H9 (cell line): ENCODE data around the gene C10orf120. TPM values are rescaled to one million over a fixed set of nuclear protein-coding genes. Genes with fewer than 3 reads are reported as not detected.

Experiments
- DNase-seq: peaks from one replicate; pipeline ENCODE4 v3.0.0-alpha.2; 2017
- H2AFZ ChIP-seq: one replicate; pipeline ENCODE4 v1.6.1; 2013; ENCODE audit warnings: mild to moderate bottlenecking, low read length, control low read depth, moderate library complexity
- H2AK5ac ChIP-seq: 2 replicates; pipeline ENCODE4 v1.6.1; 2013; ENCODE audit warnings: low read length, control low read depth, mixed read lengths; ENCODE audit not compliant: insufficient read length
- H2BK120ac ChIP-seq: one replicate; pipeline ENCODE4 v1.6.1; 2013; ENCODE audit warnings: low read depth, mild to moderate bottlenecking, low read length, control low read depth, inconsistent platforms; ENCODE audit not compliant: poor library complexity, severe bottlenecking
- H2BK12ac ChIP-seq: 2 replicates; pipeline ENCODE4 v1.6.1; 2013; ENCODE audit warnings: low read length, control low read depth, mixed read lengths, low read depth; ENCODE audit not compliant: insufficient read length
- H2BK15ac ChIP-seq: 2 replicates; pipeline ENCODE4 v1.6.1; 2013; ENCODE audit warnings: low read depth, low read length, control low read depth
- H2BK20ac ChIP-seq: one replicate; pipeline ENCODE4 v1.6.1; 2013; ENCODE audit warnings: low read depth, mild to moderate bottlenecking, low read length, control low read depth, inconsistent platforms; ENCODE audit not compliant: poor library complexity, severe bottlenecking
- H2BK5ac ChIP-seq: 2 replicates; pipeline ENCODE4 v1.6.1; 2013; ENCODE audit warnings: low read length, control low read depth, mixed read lengths; ENCODE audit not compliant: insufficient read length
- H3K14ac ChIP-seq: 2 replicates; pipeline ENCODE4 v1.6.1; 2013; ENCODE audit warnings: low read length, control low read depth; ENCODE audit not compliant: insufficient read depth
- H3K18ac ChIP-seq: 2 replicates; pipeline ENCODE4 v1.6.1; 2013; ENCODE audit warnings: low read depth, mild to moderate bottlenecking, mixed read lengths, low read length, control low read depth; ENCODE audit not compliant: insufficient read length
- H3K23ac ChIP-seq: 2 replicates; pipeline ENCODE4 v1.6.1; 2013; ENCODE audit warnings: low read length, control low read depth, mixed read lengths, low read depth; ENCODE audit not compliant: insufficient read length
- H3K23me2 ChIP-seq: 2 replicates; pipeline ENCODE4 v1.6.1; 2013; ENCODE audit warnings: low read depth, mild to moderate bottlenecking, mixed read lengths, low read length, control low read depth; ENCODE audit not compliant: insufficient read length, poor library complexity, severe bottlenecking
- H3K27ac ChIP-seq: 2 replicates; pipeline ENCODE4 v1.5.1; 2013; ENCODE audit warnings: low read length, control low read depth, mixed read lengths, low read depth; ENCODE audit not compliant: insufficient read length
- H3K27me3 ChIP-seq: 2 replicates; pipeline ENCODE4 v1.6.1; 2013; ENCODE audit warnings: low read length, control low read depth, inconsistent platforms; ENCODE audit not compliant: insufficient read depth
- H3K4ac ChIP-seq: 2 replicates; pipeline ENCODE4 v1.6.1; 2013; ENCODE audit warnings: low read depth, mild to moderate bottlenecking, control low read depth, inconsistent platforms, low read length, moderate library complexity
- H3K4me1 ChIP-seq: 2 replicates; pipeline ENCODE4 v1.6.1; 2013; ENCODE audit warnings: low read length, control low read depth, inconsistent platforms; ENCODE audit not compliant: insufficient read depth
- H3K4me2 ChIP-seq: 2 replicates; pipeline ENCODE4 v1.6.1; 2013; ENCODE audit warnings: low read length, control low read depth, mixed read lengths; ENCODE audit not compliant: insufficient read length, insufficient read depth
- H3K56ac ChIP-seq: 2 replicates; pipeline ENCODE4 v1.6.1; 2013; ENCODE audit warnings: low read depth, mild to moderate bottlenecking, mixed read lengths, low read length, control low read depth; ENCODE audit not compliant: insufficient read length
- H3K79me1 ChIP-seq: 2 replicates; pipeline ENCODE4 v1.6.1; 2013; ENCODE audit warnings: low read depth, mild to moderate bottlenecking, moderate library complexity, low read length, control low read depth, inconsistent platforms; ENCODE audit not compliant: insufficient read depth, poor library complexity, severe bottlenecking
- H3K79me2 ChIP-seq: 2 replicates; pipeline ENCODE4 v1.6.1; 2013; ENCODE audit warnings: low read length, control low read depth, inconsistent platforms; ENCODE audit not compliant: insufficient read depth
- H3K9ac ChIP-seq: 2 replicates; pipeline ENCODE4 v1.6.1; 2013; ENCODE audit warnings: low read length, control low read depth, mixed read lengths; ENCODE audit not compliant: insufficient read length; ENCODE audit errors: extremely low read depth
- H3K9me3 ChIP-seq: one replicate; pipeline ENCODE4 v1.6.1; 2013; ENCODE audit warnings: low read depth, low read length, inconsistent platforms; ENCODE audit not compliant: control insufficient read depth
- H3T11ph ChIP-seq: one replicate; pipeline ENCODE4 v1.6.1; 2013; ENCODE audit warnings: mild to moderate bottlenecking, low read length, control low read depth, inconsistent platforms
- H4K20me1 ChIP-seq: one replicate; pipeline ENCODE4 v1.6.1; 2013; ENCODE audit not compliant: control insufficient read depth, insufficient read length, insufficient read depth
- H4K5ac ChIP-seq: 2 replicates; pipeline ENCODE4 v1.6.1; 2013; ENCODE audit warnings: low read depth, mild to moderate bottlenecking, mixed read lengths, low read length, control low read depth; ENCODE audit not compliant: insufficient read length
- H4K8ac ChIP-seq: replicated peaks from 2 replicates; pipeline ENCODE4 v1.6.1; 2013; ENCODE audit warnings: low read length, control low read depth, mixed read lengths, low read depth; ENCODE audit not compliant: insufficient read length
- H4K91ac ChIP-seq: 2 replicates; pipeline ENCODE4 v1.6.1; 2013; ENCODE audit warnings: low read depth, mild to moderate bottlenecking, moderate library complexity, mixed read lengths, low read length, control low read depth; ENCODE audit not compliant: insufficient read length
- H3K27ac Mint-ChIP-seq, 3 experiments: 2 replicates in 2 of 3; 3 replicates in 1 of 3; pipeline ENCODE4 v1.8.0; 2020 to 2021; ENCODE audit warnings: mixed read lengths in 3 of 3, mild to moderate bottlenecking in 1 of 3, moderate library complexity in 1 of 3
- H3K27me3 Mint-ChIP-seq: 2 replicates; pipeline ENCODE4 v1.8.0; 2021; ENCODE audit warnings: low read depth, mild to moderate bottlenecking, moderate library complexity, mixed read lengths
- H3K36me3 Mint-ChIP-seq, 3 experiments: 2 replicates in 2 of 3; 3 replicates in 1 of 3; pipeline ENCODE4 v1.8.0; 2020 to 2021; ENCODE audit warnings: low read depth in 3 of 3, mixed read lengths in 3 of 3; ENCODE audit not compliant: insufficient read depth in 1 of 3
- H3K4me1 Mint-ChIP-seq, 2 experiments: 2 replicates each; pipeline ENCODE4 v1.8.0; 2020; ENCODE audit warnings: mixed read lengths in 2 of 2
- H3K4me3 Mint-ChIP-seq, 2 experiments: 2 replicates in 1 of 2; 3 replicates in 1 of 2; pipeline ENCODE4 v1.8.0; 2020 to 2021; ENCODE audit warnings: mild to moderate bottlenecking in 2 of 2, mixed read lengths in 2 of 2, moderate library complexity in 1 of 2
- H3K9me3 Mint-ChIP-seq, 2 experiments: 2 replicates in 1 of 2; 3 replicates in 1 of 2; pipeline ENCODE4 v1.8.0; 2020; ENCODE audit warnings: mild to moderate bottlenecking in 2 of 2, mixed read lengths in 2 of 2, moderate library complexity in 1 of 2
- WGBS: extraction: QIAGEN DNeasy Blood & Tissue Kit; methylation state at CpG from one replicate; pipeline ENCODE4 v1.1.7; 2013; ENCODE audit warnings: missing lambda C conversion rate, low lambda C conversion rate, mixed read lengths; ENCODE audit not compliant: insufficient read length; ENCODE audit errors: extremely low coverage; 5-methylcytosine and 5-hydroxymethylcytosine counted together
- total RNA-seq: library from RNA; stranded (reverse); gene quantifications from 2 replicates; pipeline ENCODE4 v1.2.1, GENCODE V29; 2021
- TF ChIP-seq, protein P1 (sequence below): fragments of 200-600 bp; sonication (generic); conservative IDR thresholded peaks from 3 replicates; pipeline ENCODE4 v1.8.0; 2021; ENCODE audit warnings: antibody characterized with exemption, mild to moderate bottlenecking

The C10orf120 gene
- total RNA-seq, 1 experiment from 2014 or later, result not detected

DNA sequence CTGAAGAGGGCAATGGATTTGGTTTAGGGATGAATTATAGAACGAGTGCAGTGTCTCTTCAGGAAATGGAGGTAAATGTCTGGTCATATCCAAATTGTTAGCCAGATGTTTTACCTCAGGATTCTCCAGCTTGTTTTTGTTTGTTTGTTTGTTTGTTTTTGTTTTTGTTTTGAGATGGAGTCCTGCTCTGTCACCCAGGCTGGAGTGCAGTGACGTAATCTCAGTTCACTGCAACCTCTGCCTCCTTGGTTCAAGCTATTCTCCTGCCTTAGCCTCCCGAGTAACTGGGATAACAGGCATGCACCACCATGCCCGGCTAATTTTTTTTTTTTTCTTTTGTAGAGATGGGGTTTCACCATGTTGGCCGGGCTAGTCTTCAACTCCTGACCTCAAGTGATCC, 6.9 kb downstream of the C10orf120 start:
- H3K79me1 ChIP-seq, result no peaks in the 10 kb centered on the region
- H2BK120ac ChIP-seq, result no peak overlapping the region
- H2BK15ac ChIP-seq, result no peak overlapping the region
- no peak overlapping the region for H3K4ac ChIP-seq
- no peak overlapping the region for H4K8ac ChIP-seq
- Mint-ChIP-seq H3K36me3 (peaks cover 0 to 6% (median 0%) of the 10 kb centered on the region in 3 experiments; a peak in 1 of 7 replicates), H3K4me1 (no peaks in the 10 kb centered on the region), H3K27ac (no peak overlapping the region), H3K27me3 (peaks cover 10% of the 10 kb centered on the region), H3K4me3 (no peak overlapping the region), H3K9me3 (peaks cover 0 to 3% of the 10 kb centered on the region in 2 experiments; a peak in 2 of 5 replicates)
- no peak overlapping the region for H3K18ac ChIP-seq
- H3K9me3 ChIP-seq, result no peaks in the 10 kb centered on the region
- H2BK12ac ChIP-seq, result no peak overlapping the region
- no peak overlapping the region for H3K56ac ChIP-seq
- no peaks in the 10 kb centered on the region for H3K79me2 ChIP-seq
- TF ChIP-seq, protein P1, sequence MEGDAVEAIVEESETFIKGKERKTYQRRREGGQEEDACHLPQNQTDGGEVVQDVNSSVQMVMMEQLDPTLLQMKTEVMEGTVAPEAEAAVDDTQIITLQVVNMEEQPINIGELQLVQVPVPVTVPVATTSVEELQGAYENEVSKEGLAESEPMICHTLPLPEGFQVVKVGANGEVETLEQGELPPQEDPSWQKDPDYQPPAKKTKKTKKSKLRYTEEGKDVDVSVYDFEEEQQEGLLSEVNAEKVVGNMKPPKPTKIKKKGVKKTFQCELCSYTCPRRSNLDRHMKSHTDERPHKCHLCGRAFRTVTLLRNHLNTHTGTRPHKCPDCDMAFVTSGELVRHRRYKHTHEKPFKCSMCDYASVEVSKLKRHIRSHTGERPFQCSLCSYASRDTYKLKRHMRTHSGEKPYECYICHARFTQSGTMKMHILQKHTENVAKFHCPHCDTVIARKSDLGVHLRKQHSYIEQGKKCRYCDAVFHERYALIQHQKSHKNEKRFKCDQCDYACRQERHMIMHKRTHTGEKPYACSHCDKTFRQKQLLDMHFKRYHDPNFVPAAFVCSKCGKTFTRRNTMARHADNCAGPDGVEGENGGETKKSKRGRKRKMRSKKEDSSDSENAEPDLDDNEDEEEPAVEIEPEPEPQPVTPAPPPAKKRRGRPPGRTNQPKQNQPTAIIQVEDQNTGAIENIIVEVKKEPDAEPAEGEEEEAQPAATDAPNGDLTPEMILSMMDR, result no peak
- no peak for DNase-seq
- no peak overlapping the region for H3T11ph ChIP-seq
- no peaks in the 10 kb centered on the region for H3K4me1 ChIP-seq
- no peak overlapping the region for H2BK20ac ChIP-seq
- no peak overlapping the region for H2BK5ac ChIP-seq
- no peaks in the 10 kb centered on the region for H3K27me3 ChIP-seq
- H2AFZ ChIP-seq, result no peak overlapping the region
- H3K14ac ChIP-seq, result no peak overlapping the region
- no peak overlapping the region for H3K23ac ChIP-seq
- WGBS, result no CpG with 5 or more reads among the region's 5 CpGs
- no peak overlapping the region for H2AK5ac ChIP-seq
- no peak overlapping the region for H4K91ac ChIP-seq
- H3K23me2 ChIP-seq, result no peaks in the 10 kb centered on the region
- no peaks in the 10 kb centered on the region for H4K20me1 ChIP-seq
- no peak overlapping the region for H4K5ac ChIP-seq
- H3K4me2 ChIP-seq, result no peak overlapping the region
- no peak overlapping the region for H3K9ac ChIP-seq
- no peak overlapping the region for H3K27ac ChIP-seq
